HCT116 (cell line): ENCODE results near the gene MACROH2A1. TPM values are rescaled to one million over a fixed set of nuclear protein-coding genes. Genes with fewer than 3 reads are reported as not detected.

Experiments
- ATAC-seq: fragments of 200-7000 bp; cut with Tn5 transposase; 2 replicates; pipeline ENCODE4 v1.9.1; 2020; ENCODE audit warnings: mild to moderate bottlenecking, moderate library complexity
- BruUV-seq: library from RNA; stranded (reverse); fragments of 400-500 nt; replicated peaks from 2 replicates; lab custom pipeline; 2021; lab: Mats Ljungman, UMichigan
- CTCF ChIA-PET: fragments of 300-600 bp; sonication (Branson Sonifier 250); formaldehyde crosslinking; loops from one replicate; lab custom pipeline; 2021; ENCODE audit warnings: antibody characterized with exemption; lab: Charles Lee
- POLR2A ChIA-PET: fragments of 300-600, 350-600 bp; sonication (Branson Sonifier 250); formaldehyde crosslinking; loops from one replicate; lab custom pipeline; 2021; ENCODE audit warnings: antibody characterized with exemption; lab: Charles Lee
- RAD21 ChIA-PET, 2 experiments: fragments of 300-600 bp; sonication (Branson Sonifier 250); formaldehyde crosslinking; loops; one replicate each; lab custom pipeline; 2023; ENCODE audit warnings: low total read pairs in 2 of 2; ENCODE audit not compliant: uncharacterized antibody in 2 of 2, unreplicated experiment in 2 of 2, low non-redundant PET in 1 of 2; lab: Charles Lee
- DNase-seq: peaks from one replicate; pipeline ENCODE4 v3.0.0-alpha.2; 2010; ENCODE audit warnings: low read depth, low spot score
- H2AFZ ChIP-seq: fragments of 200-600 bp; shearing (Covaris generic), sonication (generic); 2 replicates; pipeline ENCODE4 v1.6.1; 2017; ENCODE audit warnings: low read depth, mixed run types, mixed read lengths, antibody characterized with exemption, low read length; ENCODE audit not compliant: poor library complexity, severe bottlenecking
- H3K27ac ChIP-seq: 2 replicates; pipeline ENCODE4 v1.5.1; 2012; ENCODE audit warnings: low read depth, low read length
- H3K27me3 ChIP-seq: fragments of 200-600 bp; sonication (generic); 2 replicates; pipeline ENCODE4 v1.6.1; 2016; ENCODE audit warnings: mixed run types, low read length, mixed read lengths; ENCODE audit not compliant: insufficient read depth
- H3K36me3 ChIP-seq, 2 experiments: fragments of 200-500 bp in 1 of 2; fragments of 200-600 bp in 1 of 2; sonication (Bioruptor generic) in 1 of 2; sonication (generic) in 1 of 2; 2 replicates each; pipeline versions ENCODE4 v1.5.1 to v1.6.1; 2014 to 2016; ENCODE audit warnings: low read length in 2 of 2, inconsistent platforms in 1 of 2, mixed read lengths in 1 of 2, mixed run types in 1 of 2; ENCODE audit not compliant: insufficient read depth in 2 of 2, control insufficient read depth in 1 of 2
- H3K4me1 ChIP-seq, 2 experiments: fragments of 200-600 bp in 1 of 2; sonication (generic) in 1 of 2; 2 replicates each; pipeline versions ENCODE4 v1.5.1 to v1.6.1; 2012 to 2017; ENCODE audit warnings: low read length in 2 of 2, inconsistent platforms in 1 of 2, mild to moderate bottlenecking in 1 of 2, mixed read lengths in 1 of 2, mixed run types in 1 of 2, moderate library complexity in 1 of 2; ENCODE audit not compliant: insufficient read depth in 2 of 2, control insufficient read depth in 1 of 2
- H3K4me2 ChIP-seq: fragments of 200-600 bp; sonication (generic); 2 replicates; pipeline ENCODE4 v1.6.1; 2017; ENCODE audit warnings: mixed run types, low read length, mixed read lengths
- H3K4me3 ChIP-seq, 2 experiments: fragments of 200-600 bp in 1 of 2; sonication (generic) in 1 of 2; replicated peaks in 1 of 2; 2 replicates each; pipeline ENCODE4 v1.5.1; 2011 to 2016; ENCODE audit warnings: low read length in 2 of 2, control low read depth in 1 of 2, low read depth in 1 of 2, mild to moderate bottlenecking in 1 of 2, mixed read lengths in 1 of 2, mixed run types in 1 of 2
- H3K79me2 ChIP-seq: fragments of 200-600 bp; sonication (generic); 2 replicates; pipeline ENCODE4 v1.6.1; 2017; ENCODE audit warnings: mild to moderate bottlenecking, mixed run types, low read length, moderate library complexity, mixed read lengths; ENCODE audit not compliant: insufficient read depth
- H3K9ac ChIP-seq: fragments of 200-600 bp; sonication (generic); 2 replicates; pipeline ENCODE4 v1.6.1; 2016; ENCODE audit warnings: low read length, mixed read lengths
- H3K9me2 ChIP-seq: fragments of 200-600 bp; sonication (generic), shearing (Covaris generic); 2 replicates; pipeline ENCODE4 v1.6.1; 2017; ENCODE audit warnings: mixed run types, mild to moderate bottlenecking, moderate library complexity; ENCODE audit not compliant: insufficient read depth
- H3K9me3 ChIP-seq, 2 experiments: fragments of 200-500 bp in 1 of 2; fragments of 200-600 bp in 1 of 2; sonication (Bioruptor generic) in 1 of 2; sonication (generic) in 1 of 2; 2 replicates each; pipeline ENCODE4 v1.6.1; 2014 to 2017; ENCODE audit warnings: low read length in 2 of 2, mixed read lengths in 2 of 2, inconsistent platforms in 1 of 2, low read depth in 1 of 2, mild to moderate bottlenecking in 1 of 2, mixed run types in 1 of 2, moderate library complexity in 1 of 2; ENCODE audit not compliant: control insufficient read depth in 1 of 2, insufficient read depth in 1 of 2
- H4K20me1 ChIP-seq: fragments of 200-600 bp; sonication (generic), shearing (Covaris generic); 2 replicates; pipeline ENCODE4 v1.6.1; 2017; ENCODE audit warnings: mixed run types, mild to moderate bottlenecking, moderate library complexity; ENCODE audit not compliant: insufficient read depth
- CBX3 ChIP-seq: IDR thresholded peaks from 2 replicates; pipeline ENCODE4 v1.6.1; 2012; ENCODE audit warnings: low read depth
- CEBPB ChIP-seq: IDR thresholded peaks from 2 replicates; pipeline ENCODE4 v1.6.1; 2012; ENCODE audit warnings: low read depth
- CTCF ChIP-seq, 3 experiments: fragments of 200-600 bp in 1 of 3; sonication (generic) in 1 of 3; IDR thresholded peaks in 2 of 3; conservative IDR thresholded peaks in 1 of 3; 2 replicates each; pipeline ENCODE4 v1.5.1; 2012 to 2017; ENCODE audit warnings: low read depth in 2 of 3, low read length in 2 of 3, antibody characterized with exemption in 1 of 3, borderline replicate concordance in 1 of 3, control low read depth in 1 of 3, mild to moderate bottlenecking in 1 of 3, mixed read lengths in 1 of 3, mixed run types in 1 of 3, moderate library complexity in 1 of 3; ENCODE audit not compliant: insufficient read depth in 1 of 3
- EGR1 ChIP-seq: IDR thresholded peaks from 2 replicates; pipeline ENCODE4 v1.6.1; 2012; ENCODE audit warnings: low read depth
- FOSL1 ChIP-seq: IDR thresholded peaks from 2 replicates; pipeline ENCODE4 v1.6.1; 2012; ENCODE audit warnings: low read depth
- MAX ChIP-seq: IDR thresholded peaks from 2 replicates; pipeline ENCODE4 v1.6.1; 2012
- RAD21 ChIP-seq: IDR thresholded peaks from 2 replicates; pipeline ENCODE4 v1.6.1; 2012; ENCODE audit warnings: low read depth, mild to moderate bottlenecking
- REST ChIP-seq: IDR thresholded peaks from 2 replicates; pipeline ENCODE4 v1.6.1; 2012; ENCODE audit warnings: low read depth
- SIN3A ChIP-seq: IDR thresholded peaks from 2 replicates; pipeline ENCODE4 v1.6.1; 2012; ENCODE audit warnings: low read depth
- ZNF274 ChIP-seq: fragments of 200-500 bp; sonication (Bioruptor generic); IDR thresholded peaks from 2 replicates; pipeline ENCODE4 v1.6.1; 2014; ENCODE audit warnings: mild to moderate bottlenecking, low read depth, low read length, inconsistent platforms
- intact Hi-C: fragments of 100-400 bp; cut with micrococcal nuclease; formaldehyde crosslinking; loops from 2 replicates; pipeline ENCODE4 v1.10.0; 2022
- total RNA-seq: library from RNA; stranded (reverse); gene quantifications from one replicate; pipeline ENCODE4 v1.2.1, GENCODE V29; 2021; ENCODE audit not compliant: unreplicated experiment
- TF ChIP-seq, protein P1 (sequence below): IDR thresholded peaks from 2 replicates; pipeline ENCODE4 v1.6.1; 2012

Gene MACROH2A1
- total RNA-seq, 1 experiment from 2014 or later: 218 TPM

DNA sequence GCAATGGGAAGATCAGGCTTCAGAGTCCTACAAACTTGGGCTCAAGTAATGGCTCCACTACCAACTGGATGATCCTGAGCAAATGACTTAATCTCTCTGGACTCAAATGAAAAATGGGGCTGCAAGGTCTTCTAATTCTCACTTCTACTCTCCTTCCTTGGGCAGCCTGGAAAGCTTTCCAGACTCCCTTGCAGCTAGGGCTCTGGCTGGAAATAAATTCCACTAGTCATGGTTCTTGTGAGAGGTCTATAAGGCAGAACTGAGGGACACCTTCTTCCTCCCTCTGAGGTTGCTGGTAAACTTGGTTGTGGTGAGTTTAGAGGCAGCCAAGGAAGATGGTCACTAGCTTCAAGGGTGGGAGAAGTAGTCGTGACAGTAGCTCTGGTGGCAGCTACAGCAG is 29.6 kb upstream of the MACROH2A1 start (continued):
- TF ChIP-seq REST (no peak), ZNF274 (no peak), CBX3 (no peak), EGR1 (no peak)

DNA sequence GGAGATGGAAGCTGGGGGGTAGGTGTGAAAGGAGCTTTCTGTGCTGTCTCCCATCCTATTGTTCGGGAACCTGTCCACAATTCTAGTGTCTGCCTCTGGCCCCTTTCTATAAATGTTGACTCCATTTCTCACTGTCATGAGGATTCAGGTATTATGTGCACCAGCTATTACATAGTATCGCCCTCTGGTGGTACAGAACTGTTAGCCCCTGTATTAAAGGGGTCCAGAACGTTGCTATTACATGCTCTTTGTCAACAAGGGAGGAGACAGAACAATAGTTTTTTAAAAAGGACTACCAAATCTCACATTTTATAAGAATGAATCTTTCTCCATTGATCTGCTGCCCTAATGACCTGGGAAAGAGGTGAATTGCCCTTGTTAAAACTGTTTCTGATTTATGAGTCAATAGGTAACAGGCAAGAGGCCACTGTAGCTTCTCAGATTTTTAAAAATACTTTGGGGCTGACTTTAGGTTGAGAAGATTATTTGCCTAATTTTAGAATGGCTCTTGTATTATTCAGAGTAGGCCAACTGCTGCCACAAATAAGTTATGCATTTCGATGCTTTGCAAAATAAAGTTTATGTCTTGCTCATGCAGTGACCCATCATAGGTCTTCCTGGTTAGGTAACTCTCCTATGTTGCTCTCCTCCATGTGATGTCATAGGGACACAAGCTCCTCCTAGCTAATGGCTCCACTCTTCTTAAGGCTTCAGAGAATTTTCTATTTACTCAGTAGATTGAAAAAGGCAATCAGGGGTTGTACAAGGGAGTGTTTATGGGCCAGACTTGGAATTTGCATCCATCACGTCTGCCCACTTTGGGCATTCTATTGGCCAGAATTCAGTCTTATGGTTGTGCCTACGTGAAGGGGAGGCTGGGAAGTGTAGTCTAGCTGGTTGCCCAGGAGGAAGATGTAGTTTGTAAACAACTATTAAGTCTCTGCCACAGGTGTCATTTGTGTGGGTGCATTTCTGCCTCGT is 27.4 kb upstream of the MACROH2A1 start:
- H3K4me3 ChIP-seq: no peak overlapping the region
- peak; percentile 65 for DNase-seq
- ChIA-PET POLR2A (interaction anchor here (1.5 to 1.7 kb wide), 2 partner anchors 9 to 31 kb away, joined by 4 read pairs; no protein-coding TSS in a partner anchor), CTCF (interaction anchor here (0.7 to 3.1 kb wide), 13 partner anchors 8 to 140 kb away, joined by 3 to 17 read pairs (median 4); no protein-coding TSS in a partner anchor), RAD21 (no interaction called here)
- H2AFZ ChIP-seq: peak overlapping the region; percentile 92
- intact Hi-C loops: no loop called here
- H3K27me3 ChIP-seq: no peaks in the 10 kb centered on the region
- no peak overlapping the region for H3K4me2 ChIP-seq
- TF ChIP-seq, protein P1, sequence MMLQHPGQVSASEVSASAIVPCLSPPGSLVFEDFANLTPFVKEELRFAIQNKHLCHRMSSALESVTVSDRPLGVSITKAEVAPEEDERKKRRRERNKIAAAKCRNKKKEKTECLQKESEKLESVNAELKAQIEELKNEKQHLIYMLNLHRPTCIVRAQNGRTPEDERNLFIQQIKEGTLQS: no peak
- TF ChIP-seq MAX (peak; percentile 42), REST (no peak), CEBPB (no peak), FOSL1 (0 out of 2 replicates have a peak, but pooled peaks have one; percentile 8), SIN3A (0 out of 2 replicates have a peak, but pooled peaks have one; percentile 30), CTCF (IDR thresholded peaks at IDR 0.05 in 2 of 3, conservative IDR thresholded peaks at IDR 0.05 in 1 of 3; ENCODE audit: borderline replicate concordance in 1 of 3, insufficient read depth in 1 of 3, low read depth in 2 of 3, low read length in 2 of 3) (peak; percentile 66 to 92 (median 86); a peak in 5 of 6 replicates), RAD21 (peak; percentile 77), CBX3 (peak; percentile 65; the same call in 1 of the 2 replicates)
- H3K9me2 ChIP-seq: no peaks in the 10 kb centered on the region
- no peaks in the 10 kb centered on the region for H3K9me3 ChIP-seq
- no peaks in the 10 kb centered on the region for H3K36me3 ChIP-seq
- H3K4me1 ChIP-seq: peaks cover 9 to 23% of the 10 kb centered on the region in 2 experiments; a peak in 3 of 4 replicates
- no TSS peak for BruUV-seq
- no peak overlapping the region for H3K9ac ChIP-seq
- no peak overlapping the region for H3K27ac ChIP-seq
- no peaks in the 10 kb centered on the region for H3K79me2 ChIP-seq
- peak; percentile 92 for ATAC-seq
- H4K20me1 ChIP-seq: no peaks in the 10 kb centered on the region
